Chondrocyte (in vitro differentiated cells): ENCODE results near the gene SHISA9. TPM values are rescaled to one million over a fixed set of nuclear protein-coding genes. Genes with fewer than 3 reads are reported as not detected.

Experiments
- DNase-seq: peaks from one replicate; pipeline ENCODE4 v3.0.0; 2021; ENCODE audit warnings: mixed read lengths, low spot score
- H3K27ac Mint-ChIP-seq: one replicate; pipeline ENCODE4 v1.8.0; 2021; ENCODE audit warnings: mild to moderate bottlenecking, moderate library complexity, mixed read lengths; ENCODE audit not compliant: unreplicated experiment
- H3K27me3 Mint-ChIP-seq: 2 replicates; pipeline ENCODE4 v1.8.0; 2021; ENCODE audit warnings: low read depth, mixed read lengths
- H3K36me3 Mint-ChIP-seq: 2 replicates; pipeline ENCODE4 v1.8.0; 2021; ENCODE audit warnings: low read depth, mixed read lengths
- H3K4me1 Mint-ChIP-seq: 2 replicates; pipeline ENCODE4 v1.8.0; 2021; ENCODE audit warnings: low read depth, mild to moderate bottlenecking, mixed read lengths
- H3K4me3 Mint-ChIP-seq: one replicate; pipeline ENCODE4 v1.8.0; 2021; ENCODE audit warnings: mild to moderate bottlenecking, moderate library complexity, mixed read lengths; ENCODE audit not compliant: unreplicated experiment
- H3K9me3 Mint-ChIP-seq: 2 replicates; pipeline ENCODE4 v1.8.0; 2021; ENCODE audit warnings: low read depth, mixed read lengths
- CTCF ChIP-seq: fragments of 200-600 bp; sonication (generic); IDR thresholded peaks from 2 replicates; pipeline ENCODE4 v1.5.0; 2021; ENCODE audit warnings: antibody characterized with exemption, mild to moderate bottlenecking, moderate library complexity
- total RNA-seq: library from RNA; stranded (reverse); gene quantifications from 3 replicates; pipeline ENCODE4 v1.2.1, GENCODE V29; 2021

Gene SHISA9
- total RNA-seq, 1 donor from 2014 or later: 1.6 TPM

GRCh38 chr16:13148836-13149235 is 247.4 kb downstream of the SHISA9 start:
- H3K36me3 Mint-ChIP-seq: no peaks in the 10 kb centered on the region
- no peak overlapping the region for H3K4me3 Mint-ChIP-seq
- peaks cover 9% of the 10 kb centered on the region for H3K9me3 Mint-ChIP-seq

GRCh38 chr16:13150181-13150885 is 248.9 kb downstream of the SHISA9 start:
- Mint-ChIP-seq H3K36me3 (no peaks in the 10 kb centered on the region), H3K27ac (no peak overlapping the region), H3K27me3 (no peaks in the 10 kb centered on the region), H3K9me3 (peaks cover 8% of the 10 kb centered on the region), H3K4me1 (no peaks in the 10 kb centered on the region), H3K4me3 (no peak overlapping the region)
- no peak for TF ChIP-seq CTCF
- no peak for DNase-seq

More at GRCh38 chr16:13148836-13149235, 247.4 kb downstream of the SHISA9 start:
- Mint-ChIP-seq H3K27ac (no peak overlapping the region), H3K27me3 (no peaks in the 10 kb centered on the region), H3K4me1 (no peaks in the 10 kb centered on the region)
- no peak for TF ChIP-seq CTCF
- no peak for DNase-seq

GRCh38 chr16:13153696-13154095 is 252.3 kb downstream of the SHISA9 start:
- TF ChIP-seq CTCF: no peak
- H3K36me3 Mint-ChIP-seq: no peaks in the 10 kb centered on the region
- no peaks in the 10 kb centered on the region for H3K27me3 Mint-ChIP-seq
- no peak for DNase-seq
- H3K4me1 Mint-ChIP-seq: no peaks in the 10 kb centered on the region
- peaks cover 8% of the 10 kb centered on the region for H3K9me3 Mint-ChIP-seq
- no peak overlapping the region for H3K4me3 Mint-ChIP-seq
- no peak overlapping the region for H3K27ac Mint-ChIP-seq

- Mint-ChIP-seq H3K27me3 (no peaks in the 10 kb centered on the region), H3K9me3 (peaks cover 8% of the 10 kb centered on the region), H3K4me1 (no peaks in the 10 kb centered on the region), H3K4me3 (no peak overlapping the region), H3K36me3 (no peaks in the 10 kb centered on the region), H3K27ac (no peak overlapping the region)
- DNase-seq: no peak
- no peak for TF ChIP-seq CTCF
These were observed 253.4 kb downstream of the SHISA9 start for GRCh38 chr16:13154799-13155198.

- no peak for TF ChIP-seq CTCF
- no peaks in the 10 kb centered on the region for H3K36me3 Mint-ChIP-seq
These were observed 254.0 kb downstream of the SHISA9 start for GRCh38 chr16:13155377-13155776.

More at GRCh38 chr16:13155377-13155776, 254.0 kb downstream of the SHISA9 start:
- Mint-ChIP-seq H3K27me3 (no peaks in the 10 kb centered on the region), H3K4me1 (no peaks in the 10 kb centered on the region), H3K27ac (no peak overlapping the region), H3K9me3 (peaks cover 5% of the 10 kb centered on the region), H3K4me3 (no peak overlapping the region)
- no peak for DNase-seq
